ENCODE data around the gene CAPN7.
A peak's percentile ranks its signal among the peaks of the same experiment; 100 is the strongest.

The CAPN7 gene

GRCh38 chr3:15300323-15301078 lies 94.5 kb downstream of the CAPN7 start:
- Histone ChIP-seq H2AFZ (ENCODE audit: low read depth, low read length) (no peak overlapping the region), H3K79me2 (ENCODE audit: insufficient read depth, low read length) (peaks cover 18% of the 10 kb centered on the region), H3K9ac (ENCODE audit: low read depth, low read length) (no peak overlapping the region), H3K9me3 (ENCODE audit: insufficient read depth, low read length, severe bottlenecking) (no peaks in the 10 kb centered on the region), H3K4me1 (ENCODE audit: insufficient read depth, low read length) (peaks cover 17% of the 10 kb centered on the region), H4K20me1 (ENCODE audit: insufficient read depth, low read length) (no peaks in the 10 kb centered on the region), H3K4me3 (ENCODE audit: low read depth in 1 of 2, low read length in 2 of 2) (no peak overlapping the region), H3K36me3 (ENCODE audit: insufficient read depth, low read length) (peaks cover 38% of the 10 kb centered on the region), H3K27me3 (ENCODE audit: insufficient read depth, low read length, poor library complexity) (no peaks in the 10 kb centered on the region), H3K27ac (ENCODE audit: low read length) (peak overlapping the region; percentile 52), H3K4me2 (ENCODE audit: insufficient read depth, low read length) (no peak overlapping the region)
- peak; percentile 72 for ATAC-seq (ENCODE audit: insufficient read depth, low read depth)
- no peak for TF ChIP-seq EZH2 (IDR thresholded peaks at IDR 0.05; ENCODE audit: borderline replicate concordance, low read depth, low read length, severe bottlenecking)
- TF ChIP-seq, protein P1, sequence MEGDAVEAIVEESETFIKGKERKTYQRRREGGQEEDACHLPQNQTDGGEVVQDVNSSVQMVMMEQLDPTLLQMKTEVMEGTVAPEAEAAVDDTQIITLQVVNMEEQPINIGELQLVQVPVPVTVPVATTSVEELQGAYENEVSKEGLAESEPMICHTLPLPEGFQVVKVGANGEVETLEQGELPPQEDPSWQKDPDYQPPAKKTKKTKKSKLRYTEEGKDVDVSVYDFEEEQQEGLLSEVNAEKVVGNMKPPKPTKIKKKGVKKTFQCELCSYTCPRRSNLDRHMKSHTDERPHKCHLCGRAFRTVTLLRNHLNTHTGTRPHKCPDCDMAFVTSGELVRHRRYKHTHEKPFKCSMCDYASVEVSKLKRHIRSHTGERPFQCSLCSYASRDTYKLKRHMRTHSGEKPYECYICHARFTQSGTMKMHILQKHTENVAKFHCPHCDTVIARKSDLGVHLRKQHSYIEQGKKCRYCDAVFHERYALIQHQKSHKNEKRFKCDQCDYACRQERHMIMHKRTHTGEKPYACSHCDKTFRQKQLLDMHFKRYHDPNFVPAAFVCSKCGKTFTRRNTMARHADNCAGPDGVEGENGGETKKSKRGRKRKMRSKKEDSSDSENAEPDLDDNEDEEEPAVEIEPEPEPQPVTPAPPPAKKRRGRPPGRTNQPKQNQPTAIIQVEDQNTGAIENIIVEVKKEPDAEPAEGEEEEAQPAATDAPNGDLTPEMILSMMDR (IDR thresholded peaks at IDR 0.05; ENCODE audit: borderline replicate concordance, extremely low read depth, low read length, poor library complexity, severe bottlenecking): peak; percentile 23
- DNase-seq: peak; percentile 64

- peaks cover 34% of the 10 kb centered on the region for H3K36me3 ChIP-seq (ENCODE audit: insufficient read depth, low read length)
- no peak for DNase-seq
- H3K27me3 ChIP-seq (ENCODE audit: insufficient read depth, low read length, poor library complexity): no peaks in the 10 kb centered on the region
- no peak overlapping the region for H3K4me2 ChIP-seq (ENCODE audit: insufficient read depth, low read length)
- H4K20me1 ChIP-seq (ENCODE audit: insufficient read depth, low read length): no peaks in the 10 kb centered on the region
- TF ChIP-seq, protein P1 (IDR thresholded peaks at IDR 0.05; ENCODE audit: borderline replicate concordance, extremely low read depth, low read length, poor library complexity, severe bottlenecking): no peak
- no peak for TF ChIP-seq EZH2 (IDR thresholded peaks at IDR 0.05; ENCODE audit: borderline replicate concordance, low read depth, low read length, severe bottlenecking)
- H3K9ac ChIP-seq (ENCODE audit: low read depth, low read length): no peak overlapping the region
- H3K4me1 ChIP-seq (ENCODE audit: insufficient read depth, low read length): peaks cover 17% of the 10 kb centered on the region
- H3K4me3 ChIP-seq (ENCODE audit: low read depth in 1 of 2, low read length in 2 of 2): no peak overlapping the region
- H3K27ac ChIP-seq (ENCODE audit: low read length): 0 out of 2 replicates have a peak overlapping the region, but pooled peaks have one; percentile 0
- no peak overlapping the region for H2AFZ ChIP-seq (ENCODE audit: low read depth, low read length)
- no peaks in the 10 kb centered on the region for H3K9me3 ChIP-seq (ENCODE audit: insufficient read depth, low read length, severe bottlenecking)
- ATAC-seq (ENCODE audit: insufficient read depth, low read depth): no peak
- peaks cover 17% of the 10 kb centered on the region for H3K79me2 ChIP-seq (ENCODE audit: insufficient read depth, low read length)
Observed at GRCh38 chr3:15301761-15302160, 95.7 kb downstream of the CAPN7 start.

All from DND-41 (cell line).